ENCODE measurements around the gene UGT3A2.

GRCh38 chr5:35990941-35991611 is 75.6 kb downstream of the UGT3A2 start, which contains the start of gene UGT3A1:
- TF ChIP-seq, protein P1, sequence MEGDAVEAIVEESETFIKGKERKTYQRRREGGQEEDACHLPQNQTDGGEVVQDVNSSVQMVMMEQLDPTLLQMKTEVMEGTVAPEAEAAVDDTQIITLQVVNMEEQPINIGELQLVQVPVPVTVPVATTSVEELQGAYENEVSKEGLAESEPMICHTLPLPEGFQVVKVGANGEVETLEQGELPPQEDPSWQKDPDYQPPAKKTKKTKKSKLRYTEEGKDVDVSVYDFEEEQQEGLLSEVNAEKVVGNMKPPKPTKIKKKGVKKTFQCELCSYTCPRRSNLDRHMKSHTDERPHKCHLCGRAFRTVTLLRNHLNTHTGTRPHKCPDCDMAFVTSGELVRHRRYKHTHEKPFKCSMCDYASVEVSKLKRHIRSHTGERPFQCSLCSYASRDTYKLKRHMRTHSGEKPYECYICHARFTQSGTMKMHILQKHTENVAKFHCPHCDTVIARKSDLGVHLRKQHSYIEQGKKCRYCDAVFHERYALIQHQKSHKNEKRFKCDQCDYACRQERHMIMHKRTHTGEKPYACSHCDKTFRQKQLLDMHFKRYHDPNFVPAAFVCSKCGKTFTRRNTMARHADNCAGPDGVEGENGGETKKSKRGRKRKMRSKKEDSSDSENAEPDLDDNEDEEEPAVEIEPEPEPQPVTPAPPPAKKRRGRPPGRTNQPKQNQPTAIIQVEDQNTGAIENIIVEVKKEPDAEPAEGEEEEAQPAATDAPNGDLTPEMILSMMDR (IDR thresholded peaks at IDR 0.05), result no peak
- TF ChIP-seq POLR2A (IDR thresholded peaks at IDR 0.05), result no peak

Data from Peyer's patch (tissue), 4 donors.